ENCODE results near the gene VPS18. TPM values are rescaled to one million over a fixed set of nuclear protein-coding genes. Genes with fewer than 3 reads are reported as not detected.
"Not testable (repeated sequence)": the region's sequence is repeated elsewhere in the genome, so short reads cannot be mapped to it uniquely, and the experiment has no call there.

Gene VPS18
- total RNA-seq, 1 donor from 2014 or later = 33.5 TPM

GRCh38 chr15:40859206-40859851 is 34.9 kb upstream of the VPS18 start:
- Mint-ChIP-seq H3K27ac (ENCODE audit: unreplicated experiment) (no peak overlapping the region), H3K4me1 (ENCODE audit: low read depth, unreplicated experiment) (peaks cover 3% of the 10 kb centered on the region), H3K4me3 (ENCODE audit: unreplicated experiment) (no peak overlapping the region), H3K9me3 (ENCODE audit: unreplicated experiment) (peaks cover 6% of the 10 kb centered on the region), H3K27me3 (ENCODE audit: unreplicated experiment) (peaks cover 2% of the 10 kb centered on the region), H3K36me3 (ENCODE audit: unreplicated experiment) (no peaks in the 10 kb centered on the region)
- TF ChIP-seq CTCF (IDR thresholded peaks at IDR 0.05; ENCODE audit: partially characterized antibody, unreplicated experiment) = peak; percentile 84
- peak; percentile 88 for DNase-seq

- H3K27me3 Mint-ChIP-seq (ENCODE audit: unreplicated experiment); H3K4me1 Mint-ChIP-seq (ENCODE audit: low read depth, unreplicated experiment); H3K9me3 Mint-ChIP-seq (ENCODE audit: unreplicated experiment); H3K27ac Mint-ChIP-seq (ENCODE audit: unreplicated experiment); H3K36me3 Mint-ChIP-seq (ENCODE audit: unreplicated experiment); DNase-seq; H3K4me3 Mint-ChIP-seq (ENCODE audit: unreplicated experiment): not testable (repeated sequence)
Measured at GRCh38 chr15:40861147-40861546, 33.1 kb upstream of the VPS18 start.

- TF ChIP-seq CTCF (IDR thresholded peaks at IDR 0.05; ENCODE audit: partially characterized antibody, unreplicated experiment) = no peak
- Mint-ChIP-seq H3K4me3 (ENCODE audit: unreplicated experiment) (no peak overlapping the region), H3K27ac (ENCODE audit: unreplicated experiment) (no peak overlapping the region)
Measured at GRCh38 chr15:40863660-40864270, 30.5 kb upstream of the VPS18 start.

GRCh38 chr15:40867199-40867598 is 27.1 kb upstream of the VPS18 start:
- no peak for TF ChIP-seq CTCF (IDR thresholded peaks at IDR 0.05; ENCODE audit: partially characterized antibody, unreplicated experiment)
- H3K9me3 Mint-ChIP-seq (ENCODE audit: unreplicated experiment) = peaks cover 3% of the 10 kb centered on the region

More at GRCh38 chr15:40863660-40864270, 30.5 kb upstream of the VPS18 start:
- H3K27me3 Mint-ChIP-seq (ENCODE audit: unreplicated experiment) = no peaks in the 10 kb centered on the region
- H3K4me1 Mint-ChIP-seq (ENCODE audit: low read depth, unreplicated experiment) = peaks cover 3% of the 10 kb centered on the region
- H3K36me3 Mint-ChIP-seq (ENCODE audit: unreplicated experiment) = no peaks in the 10 kb centered on the region
- peaks cover 4% of the 10 kb centered on the region for H3K9me3 Mint-ChIP-seq (ENCODE audit: unreplicated experiment)
- no peak for DNase-seq

GRCh38 chr15:40869686-40870085 is 24.6 kb upstream of the VPS18 start:
- peaks cover 2% of the 10 kb centered on the region for H3K9me3 Mint-ChIP-seq (ENCODE audit: unreplicated experiment)
- no peaks in the 10 kb centered on the region for H3K4me1 Mint-ChIP-seq (ENCODE audit: low read depth, unreplicated experiment)
- H3K27me3 Mint-ChIP-seq (ENCODE audit: unreplicated experiment) = peaks cover 10% of the 10 kb centered on the region
- TF ChIP-seq CTCF (IDR thresholded peaks at IDR 0.05; ENCODE audit: partially characterized antibody, unreplicated experiment) = no peak
- no peaks in the 10 kb centered on the region for H3K36me3 Mint-ChIP-seq (ENCODE audit: unreplicated experiment)
- DNase-seq = no peak
- H3K27ac Mint-ChIP-seq (ENCODE audit: unreplicated experiment) = no peak overlapping the region
- no peak overlapping the region for H3K4me3 Mint-ChIP-seq (ENCODE audit: unreplicated experiment)

More at GRCh38 chr15:40867199-40867598, 27.1 kb upstream of the VPS18 start:
- peaks cover 7% of the 10 kb centered on the region for H3K27me3 Mint-ChIP-seq (ENCODE audit: unreplicated experiment)
- no peaks in the 10 kb centered on the region for H3K36me3 Mint-ChIP-seq (ENCODE audit: unreplicated experiment)
- no peak overlapping the region for H3K27ac Mint-ChIP-seq (ENCODE audit: unreplicated experiment)
- H3K4me1 Mint-ChIP-seq (ENCODE audit: low read depth, unreplicated experiment) = peaks cover 3% of the 10 kb centered on the region
- no peak overlapping the region for H3K4me3 Mint-ChIP-seq (ENCODE audit: unreplicated experiment)
- DNase-seq = no peak
